T-helper 2 cell (primary cell): ENCODE measurements around the gene TMEM9.

Experiments used
- DNase-seq, 5 experiments: peaks; one replicate each; pipeline versions ENCODE4 v3.0.0 to v3.0.0-alpha.2; 2012 to 2022

Gene TMEM9

GRCh38 chr1:201126463-201126831 lies 27.8 kb downstream of the TMEM9 start:
- DNase-seq = no peak

GRCh38 chr1:201125800-201126199 lies 28.5 kb downstream of the TMEM9 start:
- no peak for DNase-seq

- DNase-seq = no peak
Observed at GRCh38 chr1:201125019-201125418, 29.3 kb downstream of the TMEM9 start.

GRCh38 chr1:201123866-201124265 lies 30.4 kb downstream of the TMEM9 start:
- no peak for DNase-seq

GRCh38 chr1:201122321-201122957 lies 31.8 kb downstream of the TMEM9 start:
- no peak for DNase-seq

- DNase-seq = peak in 4 of 5 experiments; percentile 12 to 62 (median 24)
Observed at GRCh38 chr1:201119206-201120197, 34.8 kb downstream of the TMEM9 start.

- no peak for DNase-seq
Observed at GRCh38 chr1:201116091-201116490, 38.2 kb downstream of the TMEM9 start.

GRCh38 chr1:201115390-201115937 lies 38.8 kb downstream of the TMEM9 start:
- DNase-seq = no peak

GRCh38 chr1:201114245-201115131 lies 39.8 kb downstream of the TMEM9 start:
- DNase-seq = peak; percentile 30 to 79 (median 55)

GRCh38 chr1:201113451-201114244 lies 40.6 kb downstream of the TMEM9 start:
- no peak for DNase-seq

- no peak for DNase-seq
Observed at GRCh38 chr1:201112926-201113325, 41.3 kb downstream of the TMEM9 start.

- DNase-seq = no peak
Observed at GRCh38 chr1:201112173-201112731, 42.0 kb downstream of the TMEM9 start, which contains the start of gene CACNA1S. TSS of gene CACNA1S (minus strand) at chr1:201112426. CDS start at chr1:201112339, 87 bp downstream.

GRCh38 chr1:201111672-201112071 lies 42.6 kb downstream of the TMEM9 start:
- DNase-seq = no peak

GRCh38 chr1:201111156-201111555 lies 43.1 kb downstream of the TMEM9 start:
- DNase-seq = no peak

- DNase-seq = no peak
Observed at GRCh38 chr1:201110616-201111015, 43.7 kb downstream of the TMEM9 start.

GRCh38 chr1:201110138-201110537 lies 44.1 kb downstream of the TMEM9 start:
- no peak for DNase-seq

GRCh38 chr1:201109651-201110050 lies 44.6 kb downstream of the TMEM9 start:
- DNase-seq = no peak

GRCh38 chr1:201108614-201109013 lies 45.7 kb downstream of the TMEM9 start:
- DNase-seq = no peak

GRCh38 chr1:201105688-201106087 lies 48.6 kb downstream of the TMEM9 start:
- DNase-seq = no peak

GRCh38 chr1:201104141-201104540 lies 50.1 kb downstream of the TMEM9 start:
- no peak for DNase-seq

GRCh38 chr1:201103666-201104065 lies 50.6 kb downstream of the TMEM9 start:
- DNase-seq = no peak
